Body of pancreas (tissue), 4 donors: Measurements from ENCODE around the gene FOXO6.

Experiments
- POLR2A ChIP-seq, 3 donors: fragments of 450-650 bp; IDR thresholded peaks; one replicate each; pipeline ENCODE4 v1.6.1; 2016; ENCODE audit warnings: antibody characterized with exemption in 3 of 3, mild to moderate bottlenecking in 2 of 3
- TF ChIP-seq, protein P1 (sequence below), 7 experiments: fragments of 450-650 bp in 4 of 7; fragments of 200-600 bp in 3 of 7; sonication (generic) in 3 of 7; IDR thresholded peaks; one replicate each; pipeline ENCODE4 v1.5.1; 2016 to 2019; ENCODE audit warnings: antibody characterized with exemption in 7 of 7

DNA sequence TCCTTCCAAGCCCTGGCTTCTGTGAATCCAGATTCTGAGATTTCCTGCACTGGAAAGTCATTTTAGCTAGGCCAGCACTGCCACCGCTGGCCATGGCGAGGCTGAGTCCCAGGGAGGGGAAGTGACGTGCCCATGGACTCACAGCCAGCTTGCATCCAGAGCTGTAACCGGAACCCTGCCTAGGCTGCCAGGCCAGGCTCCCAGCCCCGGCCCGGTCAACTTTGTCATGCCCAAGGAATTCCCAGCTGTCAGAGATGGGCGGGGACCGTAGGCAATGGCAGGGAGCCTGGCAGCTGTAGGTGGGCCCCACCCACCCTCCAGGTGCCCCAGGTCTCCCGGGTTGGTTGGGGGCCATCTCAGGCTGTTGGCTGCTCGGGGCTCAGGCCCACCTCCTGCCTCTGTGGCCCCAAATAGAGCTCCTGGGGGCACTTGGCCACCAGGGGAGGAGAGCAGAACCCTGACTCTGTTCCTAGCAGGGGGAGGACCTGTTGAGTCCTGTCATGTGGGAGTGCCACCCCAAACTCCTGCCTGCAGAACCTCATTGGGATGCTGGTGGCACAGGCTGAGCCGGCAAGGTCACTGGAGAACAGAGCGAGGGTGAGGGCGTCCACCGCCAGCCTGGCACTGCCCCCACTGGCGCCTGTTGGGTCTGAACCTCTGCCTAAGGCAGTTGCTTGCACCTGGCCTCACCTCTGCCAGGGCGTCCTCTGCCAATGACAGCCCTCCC lies 57.8 kb downstream of the FOXO6 start:
- TF ChIP-seq, protein P1, sequence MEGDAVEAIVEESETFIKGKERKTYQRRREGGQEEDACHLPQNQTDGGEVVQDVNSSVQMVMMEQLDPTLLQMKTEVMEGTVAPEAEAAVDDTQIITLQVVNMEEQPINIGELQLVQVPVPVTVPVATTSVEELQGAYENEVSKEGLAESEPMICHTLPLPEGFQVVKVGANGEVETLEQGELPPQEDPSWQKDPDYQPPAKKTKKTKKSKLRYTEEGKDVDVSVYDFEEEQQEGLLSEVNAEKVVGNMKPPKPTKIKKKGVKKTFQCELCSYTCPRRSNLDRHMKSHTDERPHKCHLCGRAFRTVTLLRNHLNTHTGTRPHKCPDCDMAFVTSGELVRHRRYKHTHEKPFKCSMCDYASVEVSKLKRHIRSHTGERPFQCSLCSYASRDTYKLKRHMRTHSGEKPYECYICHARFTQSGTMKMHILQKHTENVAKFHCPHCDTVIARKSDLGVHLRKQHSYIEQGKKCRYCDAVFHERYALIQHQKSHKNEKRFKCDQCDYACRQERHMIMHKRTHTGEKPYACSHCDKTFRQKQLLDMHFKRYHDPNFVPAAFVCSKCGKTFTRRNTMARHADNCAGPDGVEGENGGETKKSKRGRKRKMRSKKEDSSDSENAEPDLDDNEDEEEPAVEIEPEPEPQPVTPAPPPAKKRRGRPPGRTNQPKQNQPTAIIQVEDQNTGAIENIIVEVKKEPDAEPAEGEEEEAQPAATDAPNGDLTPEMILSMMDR (IDR thresholded peaks at IDR 0.05), result peak in 3 of 7 experiments; percentile 14 to 20 (median 20)
- no peak for TF ChIP-seq POLR2A (IDR thresholded peaks at IDR 0.05)
